Urinary bladder (tissue), 4 donors: ENCODE measurements around the gene OXTR. TPM values are rescaled to one million over a fixed set of nuclear protein-coding genes. Genes with fewer than 3 reads are reported as not detected.

Source experiments
- DNase-seq: peaks from one replicate; pipeline ENCODE4 v3.0.0-alpha.2; 2015; ENCODE audit errors: extremely low spot score
- H3K27ac ChIP-seq: one replicate; pipeline ENCODE4 v1.5.1; 2013; ENCODE audit warnings: low read depth, mild to moderate bottlenecking, moderate library complexity
- H3K36me3 ChIP-seq: one replicate; pipeline ENCODE4 v1.6.1; 2013; ENCODE audit warnings: mild to moderate bottlenecking, moderate library complexity; ENCODE audit not compliant: insufficient read depth
- H3K4me1 ChIP-seq: one replicate; pipeline ENCODE4 v1.6.1; 2013; ENCODE audit warnings: mild to moderate bottlenecking, moderate library complexity; ENCODE audit not compliant: insufficient read depth
- H3K4me3 ChIP-seq: one replicate; pipeline ENCODE4 v1.5.1; 2013; ENCODE audit warnings: low read depth, low read length
- WGBS: extraction: QIAGEN DNeasy Blood & Tissue Kit; methylation state at CpG from one replicate; pipeline ENCODE4 v1.1.7; 2013; 5-methylcytosine and 5-hydroxymethylcytosine counted together
- polyA plus RNA-seq: library from polyadenylated mRNA; stranded (reverse); fragments of 200-250 nt; gene quantifications from one replicate; pipeline ENCODE4 v1.2.3, GENCODE V29; 2013
- total RNA-seq: library from RNA; depleted of rRNA; stranded (reverse); fragments of >200 nt; gene quantifications from one replicate; pipeline ENCODE4 v1.2.3, GENCODE V29; 2014
- donor health status: healthy with polysubstance abuse.
- donor health status: healthy.

OXTR gene
- total and polyA plus RNA-seq, 2 donors, result 0.41 to 1.6 TPM

GRCh38 chr3:8761866-8762265 lies 7.5 kb downstream of the OXTR start:
- Histone ChIP-seq H3K27ac (no peak overlapping the region), H3K36me3 (no peaks in the 10 kb centered on the region), H3K4me1 (no peaks in the 10 kb centered on the region), H3K4me3 (no peak overlapping the region)
- 84% methylated on average over 5 of the region's 5 CpGs for WGBS
- no peak for DNase-seq

- Histone ChIP-seq H3K4me3 (no peak overlapping the region), H3K4me1 (no peaks in the 10 kb centered on the region), H3K27ac (no peak overlapping the region), H3K36me3 (no peaks in the 10 kb centered on the region)
- 87% methylated on average over 5 of the region's 5 CpGs for WGBS
- no peak for DNase-seq
Measured at GRCh38 chr3:8760506-8760905, 8.9 kb downstream of the OXTR start.

GRCh38 chr3:8760091-8760490 lies 9.3 kb downstream of the OXTR start:
- Histone ChIP-seq H3K27ac (no peak overlapping the region), H3K36me3 (no peaks in the 10 kb centered on the region), H3K4me1 (no peaks in the 10 kb centered on the region), H3K4me3 (no peak overlapping the region)
- 90% methylated on average over 5 of the region's 5 CpGs for WGBS
- DNase-seq, result no peak

GRCh38 chr3:8759038-8759707 lies 10.2 kb downstream of the OXTR start:
- DNase-seq, result no peak
- H3K27ac ChIP-seq, result no peak overlapping the region
- no peak overlapping the region for H3K4me3 ChIP-seq
- 88% methylated on average over 7 of the region's 7 CpGs for WGBS
- H3K4me1 ChIP-seq, result no peaks in the 10 kb centered on the region
- H3K36me3 ChIP-seq, result no peaks in the 10 kb centered on the region

GRCh38 chr3:8757551-8758518 lies 11.6 kb downstream of the OXTR start:
- no peaks in the 10 kb centered on the region for H3K36me3 ChIP-seq
- H3K27ac ChIP-seq, result no peak overlapping the region
- WGBS, result 81% methylated on average over 24 of the region's 24 CpGs
- H3K4me3 ChIP-seq, result no peak overlapping the region
- DNase-seq, result no peak
- no peaks in the 10 kb centered on the region for H3K4me1 ChIP-seq

DNA sequence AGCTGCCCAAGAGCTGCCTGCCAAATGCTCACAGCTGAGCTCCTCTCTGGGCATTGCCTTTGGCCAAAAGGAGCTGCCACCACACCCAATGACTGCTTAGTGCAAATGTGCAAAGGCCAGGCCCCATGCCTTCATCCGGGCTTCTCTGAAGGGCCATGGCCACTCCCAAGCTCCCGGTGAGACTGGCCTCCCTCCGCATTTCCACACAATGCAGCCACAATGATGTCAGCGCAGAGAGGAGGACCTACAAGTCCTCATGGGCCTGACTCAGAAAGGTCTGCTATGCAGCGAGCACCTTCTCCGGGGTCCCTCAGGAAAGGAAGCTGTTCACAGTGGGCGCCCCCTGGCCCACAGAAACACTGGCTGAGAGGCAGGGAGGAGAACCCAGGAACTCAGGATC lies 12.7 kb downstream of the OXTR start:
- Histone ChIP-seq H3K4me1 (no peaks in the 10 kb centered on the region), H3K27ac (no peak overlapping the region), H3K4me3 (no peak overlapping the region), H3K36me3 (no peaks in the 10 kb centered on the region)
- no peak for DNase-seq
- WGBS, result 84% methylated on average over 7 of the region's 7 CpGs

DNA sequence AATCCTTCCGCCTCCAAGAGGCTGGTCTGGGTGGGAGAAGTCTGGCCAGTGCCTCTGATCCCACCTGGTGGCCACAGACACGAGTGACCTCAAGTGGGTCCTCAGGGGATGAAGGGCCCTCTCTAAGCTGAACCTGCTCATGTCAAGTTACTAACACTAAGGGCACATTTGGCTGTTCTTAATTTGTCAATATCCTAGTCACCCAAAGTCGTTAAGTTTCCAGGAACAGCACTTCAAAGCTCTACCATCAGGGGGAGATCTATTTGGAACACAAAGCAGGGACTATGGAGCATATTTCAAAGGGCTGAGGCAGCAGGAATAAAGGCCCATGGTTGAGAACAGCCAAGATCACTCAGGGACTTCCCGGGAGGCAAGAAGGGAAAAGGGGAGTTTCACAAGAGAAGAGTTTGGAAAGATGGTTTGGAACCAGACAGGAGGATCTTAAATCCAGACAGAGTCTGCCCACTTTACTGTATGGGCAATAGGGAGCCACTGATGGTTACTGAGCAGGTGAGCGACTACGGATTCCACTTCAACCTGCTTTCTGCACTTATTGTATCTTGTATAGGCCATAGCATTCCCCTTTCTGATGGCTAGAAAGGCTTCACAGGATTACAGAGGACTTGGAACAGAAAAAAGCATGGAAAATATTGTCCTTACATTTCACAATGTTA lies 13.7 kb downstream of the OXTR start:
- Histone ChIP-seq H3K4me1 (no peaks in the 10 kb centered on the region), H3K4me3 (no peak overlapping the region), H3K27ac (no peak overlapping the region), H3K36me3 (no peaks in the 10 kb centered on the region)
- 75% methylated on average over 6 of the region's 6 CpGs for WGBS
- no peak for DNase-seq

- Histone ChIP-seq H3K36me3 (no peaks in the 10 kb centered on the region), H3K27ac (no peak overlapping the region), H3K4me3 (no peak overlapping the region), H3K4me1 (no peaks in the 10 kb centered on the region)
- DNase-seq, result no peak
- WGBS, result 59% methylated on average over 3 of the region's 3 CpGs
Measured at GRCh38 chr3:8755097-8755496, 14.3 kb downstream of the OXTR start.

DNA sequence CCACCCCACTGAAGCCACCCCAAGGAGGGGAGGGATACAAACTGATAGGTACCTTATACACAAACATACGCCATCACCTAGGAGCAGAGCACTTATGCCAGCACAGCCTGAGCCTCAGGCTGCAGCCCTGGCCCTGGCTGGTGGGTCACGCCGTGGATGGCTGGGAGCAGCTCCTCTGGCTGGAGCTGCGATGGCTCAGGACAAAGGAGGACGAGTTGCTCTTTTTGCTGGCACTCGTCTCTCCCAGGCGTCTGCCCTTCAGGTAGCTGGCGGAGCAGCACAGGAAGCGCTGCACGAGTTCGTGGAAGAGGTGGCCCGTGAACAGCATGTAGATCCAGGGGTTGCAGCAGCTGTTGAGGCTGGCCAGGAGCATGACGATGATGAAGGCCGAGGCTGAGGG lies 16.6 kb downstream of the OXTR start:
- WGBS, result 85% methylated on average over 14 of the region's 14 CpGs
- no peak overlapping the region for H3K27ac ChIP-seq
- no peaks in the 10 kb centered on the region for H3K36me3 ChIP-seq
- no peak for DNase-seq
- H3K4me1 ChIP-seq, result no peaks in the 10 kb centered on the region
- H3K4me3 ChIP-seq, result no peak overlapping the region

DNA sequence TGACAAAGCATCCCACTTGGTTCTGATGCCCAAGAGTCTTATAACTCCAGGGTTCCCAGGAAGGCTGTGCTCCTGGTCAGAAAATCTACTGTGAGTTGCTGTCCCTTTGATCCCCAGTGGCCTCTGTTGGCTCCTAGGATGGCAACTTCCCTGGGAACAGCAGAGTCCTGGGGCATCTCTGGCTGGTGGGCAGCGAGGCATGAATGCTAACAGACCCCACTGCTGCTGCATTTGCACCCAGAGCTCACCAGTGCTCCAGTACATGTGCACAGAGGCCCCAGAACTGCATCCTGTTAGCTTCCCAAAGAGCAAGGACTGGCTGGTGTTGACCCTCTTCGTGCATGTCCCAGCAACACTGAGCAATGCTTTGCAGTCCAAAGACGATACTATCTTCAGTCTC lies 20.1 kb downstream of the OXTR start:
- Histone ChIP-seq H3K4me1 (no peaks in the 10 kb centered on the region), H3K27ac (no peak overlapping the region), H3K4me3 (no peak overlapping the region), H3K36me3 (no peaks in the 10 kb centered on the region)
- 80% methylated on average over 3 of the region's 3 CpGs for WGBS
- DNase-seq, result no peak

- DNase-seq, result no peak
- Histone ChIP-seq H3K4me1 (no peaks in the 10 kb centered on the region), H3K27ac (no peak overlapping the region), H3K4me3 (no peak overlapping the region), H3K36me3 (no peaks in the 10 kb centered on the region)
- WGBS, result 55% methylated on average over 7 of the region's 7 CpGs
Measured at GRCh38 chr3:8746780-8747345, 22.6 kb downstream of the OXTR start.

DNA sequence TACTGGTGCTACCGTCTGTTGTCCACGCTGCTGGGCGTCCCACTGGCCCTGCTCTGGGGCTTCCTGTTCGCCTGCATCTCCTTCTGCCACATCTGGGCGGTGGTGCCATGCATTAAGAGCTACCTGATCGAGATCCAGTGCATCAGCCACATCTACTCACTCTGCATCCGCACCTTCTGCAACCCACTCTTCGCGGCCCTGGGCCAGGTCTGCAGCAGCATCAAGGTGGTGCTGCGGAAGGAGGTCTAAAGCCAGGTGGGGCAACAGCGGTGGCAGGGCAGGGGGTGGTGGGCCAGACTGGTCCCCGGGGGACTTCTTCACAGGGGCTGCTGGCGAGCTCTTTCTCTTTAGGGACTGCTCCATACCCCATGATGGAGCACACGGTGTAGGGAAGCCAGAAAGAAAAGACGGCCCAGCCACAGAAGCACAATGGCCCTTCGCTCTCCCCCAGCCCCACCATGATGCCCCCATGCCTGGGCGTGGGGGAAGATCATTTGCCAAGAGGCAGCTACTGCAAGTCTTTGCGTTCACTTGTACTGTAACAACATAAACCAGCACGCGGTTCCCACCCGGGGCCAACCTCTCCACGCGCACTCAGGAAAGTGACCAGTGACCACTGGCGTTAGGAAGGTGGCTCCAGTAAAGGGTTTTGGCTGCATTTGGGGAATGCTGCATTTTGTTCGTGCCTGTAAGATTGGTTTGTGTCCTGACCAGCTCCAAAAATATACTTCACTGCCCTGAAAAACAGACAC lies 23.6 kb downstream of the OXTR start:
- WGBS, result 95% methylated on average over 25 of the region's 25 CpGs
- H3K4me1 ChIP-seq, result no peaks in the 10 kb centered on the region

GRCh38 chr3:8743911-8744310 lies 25.5 kb downstream of the OXTR start:
- no peaks in the 10 kb centered on the region for H3K4me1 ChIP-seq
- no peak for DNase-seq
- H3K36me3 ChIP-seq, result no peaks in the 10 kb centered on the region
- 95% methylated on average over 3 of the region's 3 CpGs for WGBS
- no peak overlapping the region for H3K4me3 ChIP-seq
- H3K27ac ChIP-seq, result no peak overlapping the region

More for the DNA sequence above, 23.6 kb downstream of the OXTR start:
- Histone ChIP-seq H3K36me3 (no peaks in the 10 kb centered on the region), H3K27ac (no peak overlapping the region), H3K4me3 (no peak overlapping the region)
- DNase-seq, result no peak
